Calu3 (cell line): ENCODE results near the gene MARS1. TPM values are rescaled to one million over a fixed set of nuclear protein-coding genes. Genes with fewer than 3 reads are reported as not detected.
A peak's percentile ranks its signal among the peaks of the same experiment; 100 is the strongest.

Experiments used
- BruUV-seq: library from RNA; stranded (reverse); fragments of 400-500 nt; replicated peaks from 2 replicates; lab custom pipeline; 2021; lab: Mats Ljungman, UMichigan
- CTCF ChIA-PET: fragments of 300-600 bp; sonication (Branson Sonifier 250); formaldehyde crosslinking; loops from one replicate; lab custom pipeline; 2022; ENCODE audit warnings: antibody characterized with exemption; lab: Charles Lee
- DNase-seq: peaks from one replicate; pipeline ENCODE4 v3.0.0; 2022
- H3K27ac Mint-ChIP-seq: one replicate; pipeline ENCODE4 v1.8.0; 2022; ENCODE audit warnings: mixed read lengths; ENCODE audit not compliant: unreplicated experiment
- H3K27me3 Mint-ChIP-seq: one replicate; pipeline ENCODE4 v1.8.0; 2022; ENCODE audit warnings: mixed read lengths; ENCODE audit not compliant: unreplicated experiment
- H3K36me3 Mint-ChIP-seq: one replicate; pipeline ENCODE4 v1.8.0; 2022; ENCODE audit warnings: mild to moderate bottlenecking, moderate library complexity, mixed read lengths; ENCODE audit not compliant: insufficient read depth, unreplicated experiment
- H3K4me1 Mint-ChIP-seq: one replicate; pipeline ENCODE4 v1.8.0; 2022; ENCODE audit warnings: mild to moderate bottlenecking, low read depth, mixed read lengths; ENCODE audit not compliant: unreplicated experiment
- H3K4me3 Mint-ChIP-seq: one replicate; pipeline ENCODE4 v1.8.0; 2022; ENCODE audit warnings: mild to moderate bottlenecking, low read depth, moderate library complexity, mixed read lengths; ENCODE audit not compliant: unreplicated experiment
- H3K9me3 Mint-ChIP-seq: one replicate; pipeline ENCODE4 v1.8.0; 2022; ENCODE audit warnings: low read depth, mixed read lengths; ENCODE audit not compliant: unreplicated experiment
- CTCF ChIP-seq: fragments of 200-600 bp; IDR thresholded peaks from one replicate; pipeline ENCODE4 v1.8.0; 2022; ENCODE audit warnings: antibody characterized with exemption; ENCODE audit not compliant: unreplicated experiment
- intact Hi-C: fragments of 100-400 bp; cut with micrococcal nuclease; formaldehyde crosslinking; loops from one replicate; pipeline ENCODE4 v1.10.0; 2022; ENCODE audit not compliant: unreplicated experiment
- total RNA-seq: library from RNA; stranded (reverse); gene quantifications from 2 replicates; pipeline ENCODE4 v1.2.3, GENCODE V29; 2022

MARS1 gene
- total RNA-seq, 1 experiment from 2014 or later = 358 TPM

- Mint-ChIP-seq H3K9me3 (no peaks in the 10 kb centered on the region), H3K36me3 (peaks cover 29% of the 10 kb centered on the region), H3K27ac (no peak overlapping the region), H3K4me3 (peak overlapping the region; percentile 8), H3K27me3 (peaks cover 30% of the 10 kb centered on the region), H3K4me1 (peaks cover 46% of the 10 kb centered on the region)
- CTCF ChIA-PET = interaction anchor here (0.6 to 1.8 kb wide), 4 partner anchors 12 to 190 kb away, joined by 3 to 16 read pairs (median 5); no protein-coding TSS in a partner anchor
- peak; percentile 68 for DNase-seq
- peak; percentile 83 for TF ChIP-seq CTCF
- no TSS peak for BruUV-seq
- intact Hi-C loops = loop anchor here (5.0 to 10.0 kb wide), 2 partner anchors 169 to 244 kb away; no protein-coding TSS in a partner anchor
Observed at GRCh38 chr12:57456145-57456700, 31.6 kb upstream of the MARS1 start.

DNA sequence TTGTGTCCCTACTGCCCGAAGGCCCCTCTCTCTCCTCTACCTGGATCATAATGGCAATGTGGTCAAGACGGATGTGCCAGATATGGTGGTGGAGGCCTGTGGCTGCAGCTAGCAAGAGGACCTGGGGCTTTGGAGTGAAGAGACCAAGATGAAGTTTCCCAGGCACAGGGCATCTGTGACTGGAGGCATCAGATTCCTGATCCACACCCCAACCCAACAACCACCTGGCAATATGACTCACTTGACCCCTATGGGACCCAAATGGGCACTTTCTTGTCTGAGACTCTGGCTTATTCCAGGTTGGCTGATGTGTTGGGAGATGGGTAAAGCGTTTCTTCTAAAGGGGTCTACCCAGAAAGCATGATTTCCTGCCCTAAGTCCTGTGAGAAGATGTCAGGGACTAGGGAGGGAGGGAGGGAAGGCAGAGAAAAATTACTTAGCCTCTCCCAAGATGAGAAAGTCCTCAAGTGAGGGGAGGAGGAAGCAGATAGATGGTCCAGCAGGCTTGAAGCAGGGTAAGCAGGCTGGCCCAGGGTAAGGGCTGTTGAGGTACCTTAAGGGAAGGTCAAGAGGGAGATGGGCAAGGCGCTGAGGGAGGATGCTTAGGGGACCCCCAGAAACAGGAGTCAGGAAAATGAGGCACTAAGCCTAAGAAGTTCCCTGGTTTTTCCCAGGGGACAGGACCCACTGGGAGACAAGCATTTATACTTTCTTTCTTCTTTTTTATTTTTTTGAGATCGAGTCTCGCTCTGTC lies 31.0 kb upstream of the MARS1 start:
- no peak for TF ChIP-seq CTCF
- intact Hi-C loops = loop anchor here (5.0 to 10.0 kb wide), 2 partner anchors 168 to 245 kb away; no protein-coding TSS in a partner anchor
- CTCF ChIA-PET = no interaction called here
- Mint-ChIP-seq H3K36me3 (peaks cover 29% of the 10 kb centered on the region), H3K4me1 (peaks cover 46% of the 10 kb centered on the region), H3K4me3 (no peak overlapping the region), H3K27me3 (peaks cover 30% of the 10 kb centered on the region), H3K27ac (peak overlapping the region; percentile 96), H3K9me3 (no peaks in the 10 kb centered on the region)
- DNase-seq = no peak
- no TSS peak for BruUV-seq

DNA sequence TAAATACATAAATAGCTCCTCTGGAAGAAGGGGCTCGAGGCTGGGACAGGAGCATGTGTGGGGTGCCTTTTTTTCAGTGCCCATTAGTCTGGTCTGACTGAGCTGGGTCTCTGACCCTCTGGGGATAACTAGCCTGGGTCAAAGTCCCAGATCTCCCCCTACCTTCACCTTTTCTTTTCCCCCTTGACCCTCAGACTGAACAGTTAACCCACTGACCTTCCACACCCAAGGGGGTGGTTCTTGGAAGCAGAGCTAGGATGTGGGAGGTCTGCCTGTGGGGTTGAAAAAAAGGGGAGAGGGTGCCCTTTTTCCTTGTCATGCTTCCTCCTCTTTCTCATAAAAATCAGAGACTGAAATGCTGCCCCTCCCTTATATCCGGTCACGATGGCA lies 29.2 kb upstream of the MARS1 start:
- TSS peak; percentile 95 for BruUV-seq
- TF ChIP-seq CTCF = no peak
- peak overlapping the region; percentile 96 for H3K27ac Mint-ChIP-seq
- H3K27me3 Mint-ChIP-seq = peaks cover 41% of the 10 kb centered on the region
- DNase-seq = no peak
- intact Hi-C loops = loop anchor here (5.0 to 10.0 kb wide), 2 partner anchors 166 to 246 kb away; no protein-coding TSS in a partner anchor
- H3K4me3 Mint-ChIP-seq = peak overlapping the region; percentile 74
- peaks cover 35% of the 10 kb centered on the region for H3K36me3 Mint-ChIP-seq
- CTCF ChIA-PET = interaction anchor here (0.9 to 3.6 kb wide), 12 partner anchors 8 to 245 kb away, joined by 3 to 13 read pairs (median 5); partner anchors contain the start of genes MARS1 and SHMT2
- H3K4me1 Mint-ChIP-seq = peaks cover 56% of the 10 kb centered on the region
- no peaks in the 10 kb centered on the region for H3K9me3 Mint-ChIP-seq

- CTCF ChIA-PET = interaction anchor here (0.9 to 3.6 kb wide), 11 partner anchors 9 to 246 kb away, joined by 3 to 13 read pairs (median 5); partner anchors contain the start of gene MARS1
- TF ChIP-seq CTCF = peak; percentile 95
- intact Hi-C loops = loop anchor here (5.0 to 10.0 kb wide), 2 partner anchors 166 to 247 kb away; no protein-coding TSS in a partner anchor
- peak; percentile 96 for DNase-seq
- no TSS peak for BruUV-seq
- H3K36me3 Mint-ChIP-seq = peaks cover 35% of the 10 kb centered on the region
- H3K27me3 Mint-ChIP-seq = peaks cover 46% of the 10 kb centered on the region
- peak overlapping the region; percentile 96 for H3K27ac Mint-ChIP-seq
- H3K4me1 Mint-ChIP-seq = peaks cover 56% of the 10 kb centered on the region
- H3K9me3 Mint-ChIP-seq = no peaks in the 10 kb centered on the region
- H3K4me3 Mint-ChIP-seq = peak overlapping the region; percentile 74
Observed at GRCh38 chr12:57459055-57459749, 28.7 kb upstream of the MARS1 start.
